Cortex of kidney (tissue), 1 donor: Measurements from ENCODE around the gene PLXNB1.

Source experiments
- DNase-seq: peaks from one replicate; lab custom pipeline; 2025; lab: John Stamatoyannopoulos, UW

PLXNB1 gene

GRCh38 chr3:48370333-48370713 is 59.6 kb downstream of the PLXNB1 start:
- no peak for DNase-seq

DNA sequence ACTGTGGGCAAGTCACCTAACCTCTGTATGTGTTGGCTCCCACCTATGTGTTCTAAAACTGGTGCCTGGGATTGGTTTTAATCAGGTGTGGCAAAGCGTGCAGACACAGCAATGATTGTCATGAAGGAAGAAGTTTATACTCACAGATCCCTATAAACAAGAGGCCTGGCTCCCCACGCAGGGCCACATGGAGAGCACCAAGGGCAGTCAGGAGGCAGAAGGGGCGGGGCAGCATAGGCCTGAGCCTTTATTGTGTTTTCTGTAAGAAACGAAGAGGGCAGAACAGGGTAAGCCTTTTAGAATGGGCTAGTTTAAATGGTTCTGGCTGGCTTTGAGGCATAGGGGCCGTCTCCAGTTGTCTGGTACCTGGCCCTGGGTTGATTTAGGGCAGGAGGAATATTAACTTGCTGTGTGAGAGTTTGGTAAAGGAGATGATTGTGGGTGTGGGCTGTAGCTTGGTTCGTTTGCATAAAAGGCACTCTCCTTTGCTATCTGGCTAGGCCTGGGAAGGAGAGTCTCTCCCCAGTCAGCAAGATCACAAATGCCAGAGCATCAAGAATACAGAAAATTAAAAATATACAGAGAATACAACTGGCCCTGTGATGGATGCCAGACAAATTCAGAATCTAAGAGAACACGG is 60.1 kb downstream of the PLXNB1 start:
- no peak for DNase-seq

- DNase-seq: no peak
Measured at GRCh38 chr3:48367201-48367600, 62.7 kb downstream of the PLXNB1 start.

- no peak for DNase-seq
Measured at GRCh38 chr3:48364840-48365239, 65.0 kb downstream of the PLXNB1 start.

- no peak for DNase-seq
Measured at GRCh38 chr3:48361928-48362327, 68.0 kb downstream of the PLXNB1 start.

DNA sequence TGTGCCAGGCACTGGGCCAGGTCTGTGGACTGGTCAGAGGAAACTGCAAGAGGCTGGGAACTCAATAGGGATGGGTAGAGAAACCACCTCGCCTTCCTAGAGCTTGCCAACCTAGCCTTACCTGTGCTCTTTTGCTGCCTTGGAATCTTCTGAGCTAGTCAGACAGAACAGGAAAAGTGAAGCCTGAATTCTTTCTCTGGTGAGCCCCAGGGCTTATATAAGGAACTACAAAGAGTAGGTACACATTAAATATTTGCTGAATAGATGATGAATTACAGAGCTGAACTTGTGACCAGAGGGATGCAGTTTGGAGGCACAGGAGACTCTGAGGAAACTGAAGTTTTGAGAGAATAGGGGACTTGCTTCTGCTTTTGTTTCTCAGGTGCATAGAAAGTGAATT is 73.5 kb downstream of the PLXNB1 start:
- DNase-seq: no peak

DNA sequence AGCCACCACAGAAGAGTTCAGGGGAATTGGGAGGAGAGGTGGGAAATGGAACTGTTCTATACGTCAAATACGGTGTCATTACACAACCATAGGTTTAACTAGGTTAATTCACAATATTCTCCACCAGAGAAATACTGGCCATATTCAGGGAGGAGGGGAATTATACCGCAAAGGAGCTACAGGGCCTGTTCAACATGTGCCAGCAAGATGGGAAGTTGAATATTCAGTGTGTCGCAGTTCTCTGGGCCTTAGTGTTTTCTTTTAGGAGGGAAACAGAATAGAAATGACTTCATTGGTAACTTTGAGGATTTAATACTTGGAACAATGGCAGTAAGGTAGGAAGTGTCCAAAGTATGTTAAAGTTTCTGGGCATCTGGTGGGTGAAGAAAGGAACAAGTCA is 75.9 kb downstream of the PLXNB1 start:
- no peak for DNase-seq
